Endothelial cell (in vitro differentiated cells): ENCODE measurements around the gene ERLIN1. TPM values are rescaled to one million over a fixed set of nuclear protein-coding genes. Genes with fewer than 3 reads are reported as not detected.
"Not testable (repeated sequence)": the region's sequence is repeated elsewhere in the genome, so short reads cannot be mapped to it uniquely, and the experiment has no call there.

Source experiments
- DNase-seq: peaks from one replicate; pipeline ENCODE4 v3.0.0; 2021; ENCODE audit warnings: low spot score
- H3K27ac Mint-ChIP-seq: one replicate; pipeline ENCODE4 v1.8.0; 2021; ENCODE audit warnings: mixed read lengths, inconsistent platforms; ENCODE audit not compliant: unreplicated experiment
- H3K27me3 Mint-ChIP-seq: one replicate; pipeline ENCODE4 v1.8.0; 2021; ENCODE audit warnings: mild to moderate bottlenecking, moderate library complexity, mixed read lengths, inconsistent platforms; ENCODE audit not compliant: unreplicated experiment
- H3K36me3 Mint-ChIP-seq: one replicate; pipeline ENCODE4 v1.8.0; 2021; ENCODE audit warnings: mild to moderate bottlenecking, low read depth, mixed read lengths, inconsistent platforms; ENCODE audit not compliant: unreplicated experiment
- H3K4me1 Mint-ChIP-seq: one replicate; pipeline ENCODE4 v1.8.0; 2021; ENCODE audit warnings: mild to moderate bottlenecking, mixed read lengths, inconsistent platforms; ENCODE audit not compliant: unreplicated experiment
- H3K4me3 Mint-ChIP-seq: one replicate; pipeline ENCODE4 v1.8.0; 2021; ENCODE audit warnings: mild to moderate bottlenecking, mixed read lengths, inconsistent platforms; ENCODE audit not compliant: unreplicated experiment
- H3K9me3 Mint-ChIP-seq: one replicate; pipeline ENCODE4 v1.8.0; 2021; ENCODE audit warnings: mixed read lengths, inconsistent platforms; ENCODE audit not compliant: unreplicated experiment
- CTCF ChIP-seq: fragments of 200-600 bp; sonication (generic); IDR thresholded peaks from one replicate; pipeline ENCODE4 v1.5.0; 2021; ENCODE audit warnings: antibody characterized with exemption; ENCODE audit not compliant: unreplicated experiment
- total RNA-seq: library from RNA; stranded (reverse); fragmentation: NEBNext Ultra II Directional; extraction: Animal tissue kit (Norgen Biotek cat#: 25700); gene quantifications from one replicate; pipeline ENCODE4 v1.2.1, GENCODE V29; 2021; ENCODE audit not compliant: unreplicated experiment

ERLIN1 gene
- total RNA-seq, 1 donor from 2014 or later: 30.4 TPM

DNA sequence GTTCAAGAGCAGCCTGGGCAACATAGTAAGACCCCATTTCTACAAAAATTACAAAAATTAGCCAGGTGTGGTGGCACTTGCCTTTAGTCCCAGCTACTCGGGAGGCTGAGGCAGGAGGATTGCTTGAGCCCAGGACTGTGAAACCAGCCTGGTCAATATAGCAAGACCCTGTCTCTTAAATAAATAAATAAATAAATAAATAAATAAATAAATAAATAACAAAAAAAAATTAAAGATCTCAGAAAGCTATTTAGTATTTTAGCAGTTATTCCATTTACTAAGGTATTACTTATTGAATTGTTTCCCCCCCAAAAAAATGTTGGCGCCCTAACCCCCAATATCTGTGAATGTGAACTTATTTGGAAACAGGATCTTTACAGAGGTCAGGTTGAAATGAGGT lies 53.4 kb downstream of the ERLIN1 start:
- Mint-ChIP-seq H3K36me3 (peaks cover 4% of the 10 kb centered on the region), H3K9me3 (no peaks in the 10 kb centered on the region), H3K4me3 (no peak overlapping the region), H3K4me1 (peaks cover 10% of the 10 kb centered on the region), H3K27me3 (peaks cover 5% of the 10 kb centered on the region), H3K27ac (no peak overlapping the region)
- TF ChIP-seq CTCF: no peak
- no peak for DNase-seq

GRCh38 chr10:100131571-100131970 lies 54.3 kb downstream of the ERLIN1 start:
- no peak for TF ChIP-seq CTCF
- H3K4me3 Mint-ChIP-seq: no peak overlapping the region
- peaks cover 4% of the 10 kb centered on the region for H3K36me3 Mint-ChIP-seq
- H3K27me3 Mint-ChIP-seq: peaks cover 5% of the 10 kb centered on the region
- peaks cover 10% of the 10 kb centered on the region for H3K4me1 Mint-ChIP-seq
- H3K27ac Mint-ChIP-seq: no peak overlapping the region
- no peaks in the 10 kb centered on the region for H3K9me3 Mint-ChIP-seq
- no peak for DNase-seq

DNA sequence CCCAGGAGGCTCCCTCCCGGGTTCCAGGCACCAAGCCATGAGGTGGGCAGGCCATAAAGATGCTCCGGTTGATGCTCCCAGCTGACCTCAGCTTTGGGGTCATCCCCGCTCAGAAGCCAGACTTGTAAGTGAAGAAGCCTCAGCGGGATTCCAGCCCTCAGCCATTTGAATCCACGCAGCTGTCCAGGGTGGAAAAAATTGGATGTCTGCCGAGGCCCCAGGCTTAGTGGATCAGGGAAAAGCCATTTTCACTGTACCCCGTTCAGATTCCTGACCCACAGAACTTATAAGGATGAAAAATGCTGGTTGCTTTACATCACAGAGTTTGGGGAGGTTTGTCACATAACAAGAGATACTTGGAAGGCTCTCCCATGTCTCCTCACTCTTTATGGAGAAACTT lies 55.0 kb downstream of the ERLIN1 start:
- no peak for DNase-seq
- Mint-ChIP-seq H3K27me3 (peaks cover 5% of the 10 kb centered on the region), H3K9me3 (no peaks in the 10 kb centered on the region), H3K4me1 (peaks cover 10% of the 10 kb centered on the region), H3K27ac (no peak overlapping the region), H3K4me3 (no peak overlapping the region), H3K36me3 (peaks cover 4% of the 10 kb centered on the region)
- no peak for TF ChIP-seq CTCF

- H3K27ac Mint-ChIP-seq: no peak overlapping the region
- peaks cover 10% of the 10 kb centered on the region for H3K4me1 Mint-ChIP-seq
- H3K36me3 Mint-ChIP-seq: no peaks in the 10 kb centered on the region
- H3K9me3 Mint-ChIP-seq: no peaks in the 10 kb centered on the region
- no peak for TF ChIP-seq CTCF
- peak; percentile 29 for DNase-seq
- H3K4me3 Mint-ChIP-seq: no peak overlapping the region
- peaks cover 5% of the 10 kb centered on the region for H3K27me3 Mint-ChIP-seq
Measured at GRCh38 chr10:100129424-100129823, 56.4 kb downstream of the ERLIN1 start.

- peaks cover 5% of the 10 kb centered on the region for H3K27me3 Mint-ChIP-seq
- peaks cover 10% of the 10 kb centered on the region for H3K4me1 Mint-ChIP-seq
- H3K36me3 Mint-ChIP-seq: no peaks in the 10 kb centered on the region
- DNase-seq: no peak
- H3K9me3 Mint-ChIP-seq: no peaks in the 10 kb centered on the region
- peak overlapping the region; percentile 40 for H3K27ac Mint-ChIP-seq
- TF ChIP-seq CTCF: no peak
- no peak overlapping the region for H3K4me3 Mint-ChIP-seq
Measured at GRCh38 chr10:100128951-100129350, 56.9 kb downstream of the ERLIN1 start.

DNA sequence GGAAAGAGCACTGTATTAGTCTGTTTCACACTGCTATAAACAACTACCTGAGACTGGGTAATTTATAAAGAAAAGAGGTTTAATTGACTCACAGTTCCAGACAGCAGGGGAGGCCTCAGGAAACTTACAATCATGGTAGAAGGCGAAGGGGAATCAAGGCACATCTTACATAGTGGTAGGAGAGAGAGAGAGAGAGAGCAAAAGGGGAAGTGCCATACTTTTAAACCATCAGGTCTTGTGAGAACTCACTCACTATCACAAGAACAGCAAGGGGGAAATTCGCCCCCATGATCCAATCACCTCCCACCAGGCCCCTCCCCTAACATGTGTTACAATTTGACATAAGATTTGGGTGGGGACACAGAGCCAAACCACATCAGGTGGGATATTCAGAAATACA lies 60.5 kb downstream of the ERLIN1 start:
- not testable (repeated sequence) for DNase-seq, H3K4me3 Mint-ChIP-seq, H3K27ac Mint-ChIP-seq, H3K9me3 Mint-ChIP-seq, H3K4me1 Mint-ChIP-seq, H3K36me3 Mint-ChIP-seq, H3K27me3 Mint-ChIP-seq
